CD14-positive monocyte (primary cell): Measurements from ENCODE around the gene PHACTR3. TPM values are rescaled to one million over a fixed set of nuclear protein-coding genes. Genes with fewer than 3 reads are reported as not detected.
"Not testable (repeated sequence)": the region's sequence is repeated elsewhere in the genome, so short reads cannot be mapped to it uniquely, and the experiment has no call there.

Experiments used
- DNase-seq, 3 donors: peaks; one replicate each; pipeline ENCODE4 v3.0.0-alpha.2; 2011 to 2022
- H2AFZ ChIP-seq: 2 replicates; pipeline ENCODE4 v1.6.0; 2012; ENCODE audit warnings: mild to moderate bottlenecking, low read depth, low read length, inconsistent platforms; ENCODE audit not compliant: insufficient read depth, poor library complexity, severe bottlenecking
- H3K27ac ChIP-seq, 2 donors: 1 replicate in 1 of 2; 2 replicates in 1 of 2; pipeline ENCODE4 v1.5.1; 2012 to 2013; ENCODE audit warnings: low read length in 2 of 2, control low read depth in 1 of 2, inconsistent platforms in 1 of 2, low read depth in 1 of 2, mild to moderate bottlenecking in 1 of 2
- H3K27me3 ChIP-seq, 2 donors: one replicate each; pipeline versions ENCODE4 v1.6.0 to v1.6.1; 2011 to 2013; ENCODE audit warnings: low read length in 2 of 2; ENCODE audit not compliant: control insufficient read depth in 2 of 2, insufficient read depth in 2 of 2
- H3K36me3 ChIP-seq, 2 donors: replicated peaks in 1 of 2; 1 replicate in 1 of 2; 2 replicates in 1 of 2; pipeline versions ENCODE4 v1.5.1 to v1.6.1; 2012 to 2013; ENCODE audit warnings: low read length in 2 of 2, control low read depth in 1 of 2, inconsistent platforms in 1 of 2, mild to moderate bottlenecking in 1 of 2; ENCODE audit not compliant: insufficient read depth in 2 of 2, control insufficient read depth in 1 of 2
- H3K4me1 ChIP-seq, 2 donors: 1 replicate in 1 of 2; 2 replicates in 1 of 2; pipeline versions ENCODE4 v1.5.1 to v1.6.1; 2012 to 2013; ENCODE audit warnings: low read length in 2 of 2, control low read depth in 1 of 2, inconsistent platforms in 1 of 2, mild to moderate bottlenecking in 1 of 2, moderate library complexity in 1 of 2; ENCODE audit not compliant: insufficient read depth in 2 of 2, control insufficient read depth in 1 of 2
- H3K4me2 ChIP-seq: replicated peaks from 2 replicates; pipeline ENCODE3; 2012; ENCODE audit warnings: low read length, moderate library complexity, mild to moderate bottlenecking; ENCODE audit not compliant: poor library complexity, severe bottlenecking; ENCODE audit errors: extremely low read depth
- H3K4me3 ChIP-seq, 3 experiments: fragments of 200-600 bp in 1 of 3; sonication (generic) in 1 of 3; replicated peaks in 1 of 3; 1 replicate in 2 of 3; 2 replicates in 1 of 3; pipeline ENCODE4 v1.5.1; 2011 to 2013; ENCODE audit warnings: low read length in 3 of 3, mild to moderate bottlenecking in 3 of 3, control low read depth in 2 of 3, low read depth in 2 of 3, inconsistent platforms in 1 of 3, moderate library complexity in 1 of 3
- H3K79me2 ChIP-seq: 2 replicates; pipeline ENCODE4 v1.6.0; 2012; ENCODE audit warnings: mild to moderate bottlenecking, control low read depth, inconsistent platforms, low read length, moderate library complexity; ENCODE audit not compliant: insufficient read depth
- H3K9ac ChIP-seq: 2 replicates; pipeline ENCODE4 v1.6.0; 2017; ENCODE audit warnings: low read length, mild to moderate bottlenecking; ENCODE audit not compliant: insufficient read depth, poor library complexity, severe bottlenecking
- H3K9me3 ChIP-seq, 2 donors: replicated peaks in 1 of 2; 1 replicate in 1 of 2; 2 replicates in 1 of 2; pipeline versions ENCODE4 v1.5.1 to v1.6.1; 2012 to 2013; ENCODE audit warnings: low read length in 2 of 2, control low read depth in 1 of 2; ENCODE audit not compliant: control insufficient read depth in 1 of 2, insufficient read depth in 1 of 2
- H4K20me1 ChIP-seq: 2 replicates; pipeline ENCODE4 v1.6.0; 2012; ENCODE audit warnings: mild to moderate bottlenecking, low read length, control low read depth, moderate library complexity; ENCODE audit not compliant: insufficient read depth
- H3K27ac Mint-ChIP-seq, 7 donors: one replicate each; pipeline ENCODE4 v1.8.0; 2020; ENCODE audit warnings: mild to moderate bottlenecking in 7 of 7, mixed read lengths in 7 of 7, moderate library complexity in 6 of 7, inconsistent platforms in 2 of 7
- H3K27me3 Mint-ChIP-seq, 3 donors: one replicate each; pipeline ENCODE4 v1.8.0; 2021 to 2022; ENCODE audit warnings: low read depth in 3 of 3, mild to moderate bottlenecking in 3 of 3, mixed read lengths in 3 of 3, moderate library complexity in 3 of 3, inconsistent platforms in 1 of 3
- H3K36me3 Mint-ChIP-seq, 2 donors: one replicate each; pipeline ENCODE4 v1.8.0; 2020; ENCODE audit warnings: mixed read lengths in 2 of 2, inconsistent platforms in 1 of 2, mild to moderate bottlenecking in 1 of 2
- H3K4me1 Mint-ChIP-seq: one replicate; pipeline ENCODE4 v1.8.0; 2020; ENCODE audit warnings: mild to moderate bottlenecking, mixed read lengths
- H3K4me3 Mint-ChIP-seq, 2 donors: one replicate each; pipeline ENCODE4 v1.8.0; 2020; ENCODE audit warnings: mild to moderate bottlenecking in 2 of 2, mixed read lengths in 2 of 2, moderate library complexity in 1 of 2
- H3K9me3 Mint-ChIP-seq, 7 donors: one replicate each; pipeline ENCODE4 v1.8.0; 2020 to 2022; ENCODE audit warnings: mixed read lengths in 7 of 7, mild to moderate bottlenecking in 6 of 7, moderate library complexity in 6 of 7, inconsistent platforms in 2 of 7
- WGBS: methylation state at CpG from one replicate; pipeline ENCODE4 v1.1.5; 2013; ENCODE audit warnings: missing lambda C conversion rate; ENCODE audit not compliant: insufficient coverage; 5-methylcytosine and 5-hydroxymethylcytosine counted together
- intact Hi-C, 2 donors: fragments of 100-400 bp; cut with micrococcal nuclease; formaldehyde crosslinking; loops; one replicate each; pipeline versions ENCODE4 v1.15.0 to v1.15.1; 2023
- polyA plus RNA-seq, 3 donors: library from polyadenylated mRNA; depleted of rRNA in 1 of 3; unstranded in 2 of 3; stranded (reverse) in 1 of 3; fragments of 300-500 nt in 2 of 3; fragments of >200 nt in 1 of 3; fragmentation: Illumina TruSeq in 2 of 3; gene quantifications; 1 replicate in 2 of 3; 2 replicates in 1 of 3; pipeline ENCODE4 v1.2.3, GENCODE V29; 2012 to 2021
- TF ChIP-seq, protein P1 (sequence below): fragments of 200-600 bp; IDR thresholded peaks from one replicate; pipeline ENCODE4 v1.8.0; 2022; ENCODE audit warnings: antibody characterized with exemption, mild to moderate bottlenecking

Gene PHACTR3
- polyA plus RNA-seq, 3 donors, result 0.11 to 0.17 TPM; not detected in 1

DNA sequence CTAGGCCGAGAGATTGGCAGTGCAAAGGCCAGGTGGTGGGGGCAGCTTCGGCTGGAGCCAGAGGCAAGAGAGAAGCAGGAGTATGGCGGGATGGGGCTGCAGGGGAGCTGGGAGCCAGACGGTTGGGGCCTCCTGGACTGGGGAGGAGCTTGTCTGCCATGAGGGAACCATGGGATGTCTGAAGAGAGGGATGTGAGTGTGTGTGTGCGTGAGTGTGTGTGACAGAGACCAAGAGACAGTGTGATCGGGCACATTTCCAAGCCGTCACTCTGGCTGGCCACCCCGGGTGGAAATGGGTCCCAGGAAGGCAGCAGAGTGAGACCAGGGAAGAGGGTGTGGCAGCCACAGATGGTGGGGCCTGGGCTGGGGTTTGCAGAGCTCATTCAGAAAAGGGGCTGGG, 13.8 kb downstream of the PHACTR3 start:
- Mint-ChIP-seq H3K36me3 (no peaks in the 10 kb centered on the region), H3K27me3 (peaks cover 13 to 20% (median 14%) of the 10 kb centered on the region in 3 donors), H3K9me3 (peaks cover 0 to 3% (median 0%) of the 10 kb centered on the region in 7 donors), H3K27ac (peak overlapping the region in 1 of 7 donors; percentile 54), H3K4me1 (no peaks in the 10 kb centered on the region), H3K4me3 (peak overlapping the region in 1 of 2 donors; percentile 0)
- H3K4me2 ChIP-seq, result no peak overlapping the region
- H3K4me3 ChIP-seq, result no peak overlapping the region
- WGBS, result 66% methylated on average over 7 of the region's 8 CpGs
- H3K27me3 ChIP-seq, result peaks cover 0 to 12% of the 10 kb centered on the region in 2 donors
- no peak overlapping the region for H3K9ac ChIP-seq
- no peaks in the 10 kb centered on the region for H3K79me2 ChIP-seq
- H3K4me1 ChIP-seq, result no peaks in the 10 kb centered on the region
- H3K27ac ChIP-seq, result no peak overlapping the region
- TF ChIP-seq, protein P1, sequence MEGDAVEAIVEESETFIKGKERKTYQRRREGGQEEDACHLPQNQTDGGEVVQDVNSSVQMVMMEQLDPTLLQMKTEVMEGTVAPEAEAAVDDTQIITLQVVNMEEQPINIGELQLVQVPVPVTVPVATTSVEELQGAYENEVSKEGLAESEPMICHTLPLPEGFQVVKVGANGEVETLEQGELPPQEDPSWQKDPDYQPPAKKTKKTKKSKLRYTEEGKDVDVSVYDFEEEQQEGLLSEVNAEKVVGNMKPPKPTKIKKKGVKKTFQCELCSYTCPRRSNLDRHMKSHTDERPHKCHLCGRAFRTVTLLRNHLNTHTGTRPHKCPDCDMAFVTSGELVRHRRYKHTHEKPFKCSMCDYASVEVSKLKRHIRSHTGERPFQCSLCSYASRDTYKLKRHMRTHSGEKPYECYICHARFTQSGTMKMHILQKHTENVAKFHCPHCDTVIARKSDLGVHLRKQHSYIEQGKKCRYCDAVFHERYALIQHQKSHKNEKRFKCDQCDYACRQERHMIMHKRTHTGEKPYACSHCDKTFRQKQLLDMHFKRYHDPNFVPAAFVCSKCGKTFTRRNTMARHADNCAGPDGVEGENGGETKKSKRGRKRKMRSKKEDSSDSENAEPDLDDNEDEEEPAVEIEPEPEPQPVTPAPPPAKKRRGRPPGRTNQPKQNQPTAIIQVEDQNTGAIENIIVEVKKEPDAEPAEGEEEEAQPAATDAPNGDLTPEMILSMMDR, result no peak
- intact Hi-C loops, result no loop called here
- no peaks in the 10 kb centered on the region for H3K9me3 ChIP-seq
- H4K20me1 ChIP-seq, result no peaks in the 10 kb centered on the region
- H2AFZ ChIP-seq, result no peak overlapping the region
- no peak for DNase-seq
- no peaks in the 10 kb centered on the region for H3K36me3 ChIP-seq

DNA sequence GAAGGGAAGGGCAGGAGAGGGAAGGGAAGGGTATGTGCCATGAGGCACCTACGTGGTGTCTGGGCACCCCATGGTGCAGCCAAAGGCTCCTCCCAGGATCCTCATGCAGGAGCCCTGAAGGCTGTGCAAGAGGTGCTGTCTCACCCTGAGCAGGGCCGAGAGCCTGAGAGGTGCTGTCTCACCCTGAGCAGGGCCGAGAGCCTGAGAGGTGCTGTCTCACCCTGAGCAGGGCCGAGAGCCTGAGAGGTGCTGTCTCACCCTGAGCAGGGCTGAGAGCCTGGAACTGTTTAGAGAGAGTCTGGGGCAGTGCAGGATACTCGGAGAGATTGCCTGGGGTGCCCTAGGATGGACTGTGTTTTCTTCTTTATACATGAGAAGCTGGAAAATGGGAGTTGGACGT, 14.2 kb downstream of the PHACTR3 start:
- H3K4me2 ChIP-seq, H3K4me1 Mint-ChIP-seq, H3K9ac ChIP-seq, H3K27ac Mint-ChIP-seq, H3K27ac ChIP-seq, H3K79me2 ChIP-seq, H3K36me3 Mint-ChIP-seq, H3K9me3 Mint-ChIP-seq, H2AFZ ChIP-seq, H3K4me3 Mint-ChIP-seq, DNase-seq, H4K20me1 ChIP-seq, H3K4me3 ChIP-seq, H3K36me3 ChIP-seq, intact Hi-C loops, H3K9me3 ChIP-seq, H3K4me1 ChIP-seq: not testable (repeated sequence)
- H3K27me3 ChIP-seq, result peaks cover 0 to 12% of the 10 kb centered on the region in 2 donors
- 81% methylated on average over 5 of the region's 6 CpGs for WGBS
- H3K27me3 Mint-ChIP-seq, result peaks cover 13 to 18% (median 14%) of the 10 kb centered on the region in 3 donors
